Activated CD4-positive, CD25-positive, alpha-beta regulatory T cell treated with anti-CD3 and anti-CD28 coated beads, Interleukin-2, amount 50 U/mL, for 72 hours (primary cell): ENCODE results near the gene TIGD7.
"Not testable (repeated sequence)": the region's sequence is repeated elsewhere in the genome, so short reads cannot be mapped to it uniquely, and the experiment has no call there.

ENCODE experiments used
- DNase-seq: peaks from one replicate; pipeline ENCODE4 v3.0.0; 2021

TIGD7 gene

GRCh38 chr16:3282103-3282729 lies 23.0 kb downstream of the TIGD7 start:
- DNase-seq = no peak

DNA sequence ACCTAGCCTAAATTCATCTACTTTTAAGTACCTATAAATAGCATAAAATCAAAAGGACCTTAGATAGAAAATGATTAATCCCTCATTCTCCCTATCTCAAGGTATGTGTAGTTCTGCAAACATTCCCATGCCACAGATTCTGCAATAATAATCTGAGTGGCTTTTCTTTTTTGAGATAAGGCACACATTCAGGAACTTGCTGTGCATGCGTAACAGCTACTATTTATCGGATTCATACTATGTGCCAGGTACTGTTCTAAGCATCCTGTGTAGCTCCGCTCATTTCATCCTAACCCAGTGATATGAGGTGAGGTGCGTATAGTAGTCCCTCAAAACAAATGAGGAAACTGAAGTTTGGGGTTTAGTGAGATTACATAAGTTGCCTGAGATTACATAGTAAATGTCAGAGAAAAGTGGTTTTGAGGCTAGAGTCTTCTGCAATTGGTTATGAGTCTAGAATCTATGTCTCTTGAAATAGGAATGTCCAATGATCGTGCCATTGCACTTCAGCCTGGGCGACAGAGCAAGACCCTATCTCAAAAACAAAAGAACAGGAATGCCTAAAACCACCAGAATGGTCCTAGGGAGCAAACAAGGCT lies 23.9 kb downstream of the TIGD7 start:
- no peak for DNase-seq

DNA sequence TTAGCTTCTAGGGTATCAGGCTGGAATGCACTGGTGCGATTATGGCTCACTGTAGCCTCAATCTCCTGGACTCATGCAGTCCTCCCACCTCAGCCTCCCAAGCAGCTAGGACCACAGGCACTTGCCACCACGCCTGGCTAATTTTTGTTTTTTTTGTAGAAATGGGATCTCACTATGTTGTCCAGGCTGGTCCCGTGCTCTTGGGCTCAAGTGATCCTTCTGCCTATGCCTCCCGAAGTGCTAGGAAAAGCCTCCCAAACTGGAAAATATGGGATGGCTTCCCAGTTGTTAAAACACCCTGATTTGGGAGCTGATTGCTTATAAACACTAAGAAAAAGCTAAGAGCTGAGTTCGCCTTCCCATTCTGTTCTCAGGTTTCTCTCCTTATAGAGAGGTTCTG lies 28.6 kb downstream of the TIGD7 start:
- DNase-seq = no peak

- DNase-seq = no peak
Measured at GRCh38 chr16:3274947-3275346, 30.3 kb downstream of the TIGD7 start.

DNA sequence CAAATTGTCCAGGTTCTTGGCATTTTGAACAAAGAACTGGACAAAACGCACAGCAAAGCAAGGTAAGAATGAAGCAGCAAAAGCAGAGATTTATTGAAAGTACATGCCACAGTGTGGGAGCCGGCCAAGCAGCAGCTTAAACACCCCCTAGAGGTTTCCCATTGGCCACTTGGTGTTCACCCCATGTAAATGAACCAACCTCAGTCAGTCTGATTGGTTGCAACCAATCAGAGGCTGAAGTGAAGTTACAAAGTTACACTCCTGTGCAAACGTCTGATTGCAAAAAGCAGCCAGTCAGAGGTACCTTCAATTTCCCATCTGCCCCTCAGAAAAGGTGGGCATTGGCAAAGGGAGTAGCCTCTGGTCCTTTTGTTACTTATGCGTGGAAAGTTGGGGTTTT lies 30.7 kb downstream of the TIGD7 start:
- no peak for DNase-seq

GRCh38 chr16:3271281-3271680 lies 33.9 kb downstream of the TIGD7 start:
- not testable (repeated sequence) for DNase-seq

GRCh38 chr16:3270718-3271117 lies 34.5 kb downstream of the TIGD7 start:
- not testable (repeated sequence) for DNase-seq

GRCh38 chr16:3268294-3268693 lies 36.9 kb downstream of the TIGD7 start:
- no peak for DNase-seq

DNA sequence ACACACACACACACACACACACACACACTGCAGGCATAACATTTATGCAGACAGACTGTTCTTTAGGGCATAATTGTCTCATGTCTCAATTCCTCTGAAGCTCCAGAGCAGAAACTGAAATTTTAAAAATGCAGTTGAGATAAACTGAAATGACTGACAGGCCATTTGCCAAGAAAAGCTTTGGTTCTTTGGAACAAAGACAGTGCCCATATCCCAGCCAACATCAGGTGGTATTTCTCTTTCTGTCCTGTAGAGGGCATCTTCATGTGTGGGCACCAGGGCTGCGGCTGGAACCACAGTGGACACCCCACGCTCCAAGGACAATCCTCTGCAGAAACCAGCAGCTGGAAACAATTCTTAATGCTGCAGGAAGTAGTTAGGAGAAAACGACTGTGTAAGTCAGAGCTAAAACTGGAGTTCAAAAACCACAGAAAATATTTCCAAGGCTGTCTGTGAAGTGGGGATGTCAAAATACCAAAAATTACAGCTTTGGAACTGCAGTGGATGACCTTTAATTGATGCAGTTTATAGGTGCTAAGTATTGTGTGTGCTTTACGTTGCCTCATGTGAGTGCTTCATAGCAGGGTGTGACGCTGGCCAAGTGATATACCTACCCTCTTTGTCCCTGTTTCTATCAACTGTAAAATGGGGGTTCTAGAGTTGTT lies 38.2 kb downstream of the TIGD7 start:
- DNase-seq = no peak

- DNase-seq = peak; percentile 97
Measured at GRCh38 chr16:3264137-3265036, 40.8 kb downstream of the TIGD7 start.

DNA sequence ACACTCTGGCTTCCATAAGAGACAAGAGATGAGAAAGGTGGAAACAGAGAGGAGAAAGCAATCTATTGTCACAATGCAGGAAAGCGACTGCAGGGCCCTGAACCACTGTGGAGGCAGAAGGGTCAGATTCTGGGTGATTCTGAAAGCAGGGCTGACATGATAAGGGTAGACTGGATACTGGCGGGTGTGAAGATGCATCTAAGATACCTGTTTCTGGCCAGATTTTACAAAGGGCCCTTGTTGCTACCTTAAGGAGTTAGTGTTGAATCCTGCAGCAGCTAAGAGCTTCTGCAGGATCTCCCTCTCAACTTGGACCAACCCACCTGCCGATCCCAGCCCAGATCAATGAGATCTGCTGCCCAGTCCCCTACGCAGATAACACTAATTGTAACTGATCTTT lies 42.7 kb downstream of the TIGD7 start:
- DNase-seq = no peak

GRCh38 chr16:3259836-3260235 lies 45.4 kb downstream of the TIGD7 start:
- DNase-seq = no peak

GRCh38 chr16:3256866-3257465 lies 48.3 kb downstream of the TIGD7 start:
- DNase-seq = no peak

DNA sequence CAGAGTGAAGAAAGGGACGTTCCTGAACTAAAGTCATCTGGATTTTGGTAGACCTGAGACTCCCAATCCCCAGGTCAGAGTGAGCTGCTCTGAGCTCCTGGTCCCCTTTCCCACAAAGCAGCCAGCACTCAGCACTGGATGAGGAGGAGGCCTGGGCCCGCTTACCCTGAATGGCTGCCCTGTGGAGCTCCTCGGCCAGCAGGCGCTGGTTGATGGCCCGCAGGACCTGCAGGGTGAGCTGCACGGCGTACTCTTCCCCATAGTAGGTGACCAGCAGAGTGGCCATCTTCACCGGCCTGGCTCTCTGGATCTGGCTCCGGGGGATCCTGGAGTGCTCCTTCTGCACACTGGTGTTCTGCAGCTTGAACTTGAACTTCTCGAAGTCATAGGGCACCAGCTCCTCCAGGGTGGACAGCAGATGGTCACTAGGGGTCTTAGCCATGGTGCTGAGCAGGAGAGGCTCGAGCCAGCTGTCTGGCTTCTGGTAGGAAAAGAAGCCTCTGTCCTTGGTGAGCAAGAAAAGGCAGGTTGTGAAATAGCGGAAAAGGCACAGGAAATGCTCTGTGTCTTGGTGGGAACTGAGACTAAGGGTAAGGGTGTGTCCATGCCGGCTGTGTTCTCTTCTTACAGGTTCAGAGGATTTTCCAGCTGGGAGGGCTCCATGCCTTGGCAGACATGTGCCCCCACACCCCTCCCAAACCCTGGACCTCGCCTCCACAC lies 48.9 kb downstream of the TIGD7 start, which contains the start of gene MEFV:
Gene MEFV, minus strand, starts transcription at position 488 of the 720 bp plus-strand sequence. Its CDS starts 46 bp downstream, at position 442.
- no peak for DNase-seq

DNA sequence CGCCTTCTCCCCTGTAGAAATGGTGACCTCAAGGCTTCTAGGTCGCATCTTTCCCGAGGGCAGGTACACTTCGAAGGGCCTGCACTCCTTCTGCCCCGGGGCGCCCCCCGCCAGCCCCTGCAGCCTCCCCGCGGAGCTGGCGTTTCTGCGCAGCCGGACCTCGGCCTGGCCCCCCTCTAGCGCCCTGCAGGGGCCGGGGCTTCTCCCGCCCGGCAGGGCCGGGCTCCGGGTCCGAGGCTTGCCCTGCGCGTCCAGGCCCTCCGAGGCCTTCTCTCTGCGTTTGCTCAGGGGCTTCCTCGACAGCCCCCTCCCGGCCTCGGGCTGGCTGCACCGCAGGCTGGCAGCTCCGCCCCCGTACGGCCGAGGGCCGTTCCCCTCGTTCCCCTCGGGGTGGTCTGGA lies 50.9 kb downstream of the TIGD7 start:
- no peak for DNase-seq

GRCh38 chr16:3252967-3253366 lies 52.3 kb downstream of the TIGD7 start:
- DNase-seq = no peak

DNA sequence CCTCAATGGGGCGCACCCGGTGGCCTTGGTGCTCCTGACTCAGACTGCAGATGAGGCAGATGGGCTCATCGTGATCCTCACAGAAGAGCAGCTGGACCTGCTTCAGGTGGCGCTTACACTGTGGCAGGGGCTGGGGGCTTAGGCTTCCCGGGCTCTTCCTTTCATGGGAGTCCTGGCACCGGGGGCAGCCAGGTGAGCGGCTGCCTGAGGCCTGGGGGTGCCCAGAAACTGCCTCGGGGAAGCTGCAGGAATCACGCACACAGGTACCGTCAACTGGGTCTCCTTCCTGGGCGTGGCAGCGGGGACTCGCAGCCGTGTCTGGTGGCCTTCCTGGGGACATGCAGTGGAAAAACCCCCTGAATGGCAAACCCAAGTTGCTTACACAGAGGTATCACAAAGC lies 55.8 kb downstream of the TIGD7 start:
- no peak for DNase-seq

GRCh38 chr16:3249020-3249419 lies 56.2 kb downstream of the TIGD7 start:
- no peak for DNase-seq
